Uterus (tissue), 4 donors: ENCODE data around the gene METTL6. TPM values are rescaled to one million over a fixed set of nuclear protein-coding genes. Genes with fewer than 3 reads are reported as not detected.
"Not testable (repeated sequence)": the region's sequence is repeated elsewhere in the genome, so short reads cannot be mapped to it uniquely, and the experiment has no call there.

Experiments used
- DNase-seq, 2 donors: peaks; one replicate each; pipeline ENCODE4 v3.0.0-alpha.2; 2019 to 2020
- H3K27ac ChIP-seq, 2 donors: fragments of 200-600 bp; sonication (generic); 1 replicate in 1 of 2; 2 replicates in 1 of 2; pipeline ENCODE4 v1.5.1; 2016 to 2018
- H3K27me3 ChIP-seq, 2 donors: fragments of 200-600 bp; sonication (generic); one replicate each; pipeline ENCODE4 v1.5.1; 2018 to 2019; ENCODE audit warnings: control low read depth in 1 of 2
- H3K36me3 ChIP-seq, 2 donors: fragments of 200-600 bp; sonication (generic); one replicate each; pipeline ENCODE4 v1.5.1; 2019; ENCODE audit warnings: control low read depth in 1 of 2
- H3K4me1 ChIP-seq, 2 donors: fragments of 200-600 bp; sonication (generic); one replicate each; pipeline ENCODE4 v1.5.1; 2018 to 2019; ENCODE audit warnings: control low read depth in 1 of 2
- H3K4me3 ChIP-seq, 2 donors: fragments of 200-600 bp; sonication (generic); 1 replicate in 1 of 2; 2 replicates in 1 of 2; pipeline ENCODE4 v1.5.1; 2018 to 2019; ENCODE audit warnings: mild to moderate bottlenecking in 1 of 2
- H3K9me3 ChIP-seq, 2 donors: fragments of 200-600 bp; sonication (generic); one replicate each; pipeline ENCODE4 v1.5.1; 2019; ENCODE audit warnings: control low read depth in 1 of 2
- CTCF ChIP-seq, 4 experiments: fragments of 200-600 bp in 2 of 4; fragments of 450-650 bp in 2 of 4; sonication (generic) in 2 of 4; IDR thresholded peaks; one replicate each; pipeline ENCODE4 v1.5.1; 2016 to 2019; ENCODE audit warnings: antibody characterized with exemption in 4 of 4, mild to moderate bottlenecking in 2 of 4, moderate library complexity in 1 of 4
- POLR2A ChIP-seq, 2 donors: fragments of 450-650 bp; IDR thresholded peaks; one replicate each; pipeline ENCODE4 v1.6.1; 2016; ENCODE audit warnings: antibody characterized with exemption in 2 of 2, mild to moderate bottlenecking in 1 of 2, moderate library complexity in 1 of 2
- intact Hi-C: fragments of 100-400 bp; cut with DNase I; formaldehyde crosslinking; loops from one replicate; pipeline ENCODE4 v1.15.1; 2023; ENCODE audit warnings: low total_unique reads
- total RNA-seq, 4 donors: library from RNA; depleted of rRNA in 3 of 4; stranded (reverse); fragments of >200 nt in 3 of 4; gene quantifications; one replicate each; pipeline versions ENCODE4 v1.1.0 to v1.2.4, GENCODE V29; 2014 to 2023
- donor health status: DM: yes; HTN: yes; CAD: no.

Gene METTL6
- total RNA-seq, 4 donors from 2014 or later: 2.0 to 61.7 (median 25.9) TPM

DNA sequence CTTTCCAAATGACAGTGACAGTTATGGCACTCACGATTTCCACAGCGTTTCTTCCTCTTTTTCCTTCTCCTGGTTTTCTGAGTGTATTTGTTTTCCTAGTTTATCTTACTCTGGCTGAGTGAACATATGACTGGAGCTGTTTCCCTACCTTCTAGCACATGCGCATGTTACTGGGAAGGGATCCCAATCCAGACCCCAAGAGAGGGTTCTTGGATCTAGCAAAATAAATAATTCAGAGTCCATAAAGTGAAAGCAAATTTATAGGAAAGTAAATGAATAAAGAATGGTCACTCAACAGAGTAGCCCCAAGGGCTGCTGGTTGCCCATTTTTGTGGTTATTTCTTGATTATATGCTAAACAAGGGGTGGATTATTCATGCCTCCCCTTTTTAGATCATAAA, 23.8 kb downstream of the METTL6 start:
- Histone ChIP-seq H3K36me3 (no peaks in the 10 kb centered on the region), H3K9me3 (no peaks in the 10 kb centered on the region), H3K4me3 (no peak overlapping the region), H3K27ac (no peak overlapping the region), H3K27me3 (no peaks in the 10 kb centered on the region), H3K4me1 (no peaks in the 10 kb centered on the region)
- DNase-seq: no peak
- intact Hi-C loops: no loop called here
- TF ChIP-seq POLR2A (IDR thresholded peaks at IDR 0.05) (no peak), CTCF (IDR thresholded peaks at IDR 0.05) (no peak)

DNA sequence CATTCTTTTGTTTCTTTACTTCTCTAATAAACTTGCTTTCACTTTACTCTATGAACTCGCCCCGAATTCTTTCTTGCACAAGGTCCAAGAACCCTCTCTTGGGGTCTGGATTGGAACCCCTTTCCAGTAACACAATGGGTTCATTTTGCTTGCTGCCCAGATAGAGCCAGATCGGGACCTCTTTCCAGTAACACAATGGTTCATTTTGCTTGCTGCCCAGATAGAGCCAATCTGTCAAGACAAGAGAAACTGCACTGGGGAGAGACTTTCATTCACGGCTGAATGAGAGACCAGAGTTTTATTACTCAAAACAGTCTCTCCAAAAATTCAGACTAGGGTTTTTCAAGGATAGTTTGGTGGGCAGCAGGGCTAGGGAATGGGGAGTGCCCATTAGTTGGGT, 25.4 kb downstream of the METTL6 start:
- H3K9me3 ChIP-seq: no peaks in the 10 kb centered on the region

DNA sequence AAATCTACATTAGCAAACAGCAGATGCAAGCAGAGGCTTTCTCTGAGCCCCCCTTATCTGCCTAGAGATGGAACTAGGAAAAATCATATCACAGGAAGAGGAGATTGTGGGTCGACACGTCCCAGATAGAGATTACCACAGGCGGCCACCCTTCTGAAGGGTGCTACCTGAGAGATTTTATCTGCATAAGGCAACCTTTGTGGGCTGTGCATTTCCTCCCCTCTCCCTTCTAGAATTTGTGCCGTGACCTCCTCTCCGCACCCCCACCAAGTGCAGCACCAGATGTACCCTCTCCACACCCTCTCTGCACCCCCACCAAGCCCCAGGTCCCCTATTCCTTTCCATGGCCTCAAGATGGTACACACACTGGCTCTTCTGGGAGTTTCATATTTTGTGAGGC, 27.4 kb downstream of the METTL6 start:
- no peak for DNase-seq
- no peak overlapping the region for H3K27ac ChIP-seq
- no peaks in the 10 kb centered on the region for H3K27me3 ChIP-seq
- intact Hi-C loops: no loop called here
- H3K4me3 ChIP-seq: no peak overlapping the region
- H3K4me1 ChIP-seq: no peaks in the 10 kb centered on the region
- H3K36me3 ChIP-seq: no peaks in the 10 kb centered on the region
- no peaks in the 10 kb centered on the region for H3K9me3 ChIP-seq
- no peak for TF ChIP-seq CTCF (IDR thresholded peaks at IDR 0.05)
- no peak for TF ChIP-seq POLR2A (IDR thresholded peaks at IDR 0.05)

More for the DNA sequence above, 25.4 kb downstream of the METTL6 start:
- intact Hi-C loops: no loop called here
- no peak for DNase-seq
- Histone ChIP-seq H3K36me3 (no peaks in the 10 kb centered on the region), H3K4me1 (no peaks in the 10 kb centered on the region), H3K27ac (no peak overlapping the region), H3K27me3 (no peaks in the 10 kb centered on the region), H3K4me3 (no peak overlapping the region)
- TF ChIP-seq CTCF (IDR thresholded peaks at IDR 0.05) (no peak), POLR2A (IDR thresholded peaks at IDR 0.05) (no peak)

DNA sequence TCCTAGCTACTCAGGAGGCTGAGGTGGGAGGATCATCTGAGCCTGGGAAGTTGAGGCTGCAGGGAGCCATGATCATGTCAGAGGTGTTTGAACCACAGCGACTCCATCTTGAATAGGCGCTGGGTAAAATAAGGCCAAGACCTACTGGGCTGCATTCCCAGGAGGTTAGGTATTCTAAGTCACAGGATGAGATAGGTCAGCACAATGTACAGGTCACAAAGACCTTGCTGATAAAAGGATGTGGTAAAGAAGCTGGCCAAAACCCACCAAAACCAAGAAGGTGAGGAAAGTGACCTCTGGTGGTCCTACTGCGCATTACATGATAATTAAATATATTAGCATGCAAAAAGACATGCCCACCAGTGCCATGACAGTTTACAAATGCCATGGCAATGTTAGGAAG, 28.6 kb downstream of the METTL6 start:
- H3K4me3 ChIP-seq, DNase-seq, H3K4me1 ChIP-seq, H3K36me3 ChIP-seq, H3K27me3 ChIP-seq, H3K9me3 ChIP-seq, intact Hi-C loops, H3K27ac ChIP-seq: not testable (repeated sequence)
- TF ChIP-seq CTCF (IDR thresholded peaks at IDR 0.05): peak in 3 of 4 experiments; percentile 8 to 42 (median 37)

- DNase-seq, H3K27me3 ChIP-seq, intact Hi-C loops, H3K4me1 ChIP-seq, H3K9me3 ChIP-seq, H3K4me3 ChIP-seq, H3K36me3 ChIP-seq, H3K27ac ChIP-seq: not testable (repeated sequence)
Observed at GRCh38 chr3:15393252-15393651, 34.1 kb downstream of the METTL6 start.

DNA sequence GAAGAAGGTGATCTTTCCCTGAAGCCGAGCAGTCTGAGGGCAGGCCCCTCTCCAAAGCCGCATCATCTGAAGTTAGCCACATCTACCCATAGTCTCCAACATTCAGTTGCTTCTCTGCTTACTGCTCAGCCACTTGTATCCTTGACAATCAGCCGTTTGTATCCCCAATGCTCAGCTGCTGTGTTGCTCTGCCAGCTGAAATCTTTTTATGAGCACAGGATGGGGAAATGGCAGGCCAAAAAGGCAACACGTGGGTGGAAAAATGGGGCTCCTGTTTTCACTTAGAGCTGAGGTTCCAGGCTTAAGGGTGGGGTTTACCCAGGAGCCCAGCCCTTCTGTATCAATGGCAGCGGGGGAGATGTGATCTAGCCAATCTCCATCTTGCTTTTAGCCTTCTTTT, 36.3 kb downstream of the METTL6 start:
- DNase-seq: no peak
- intact Hi-C loops: no loop called here
- no peaks in the 10 kb centered on the region for H3K4me1 ChIP-seq
- TF ChIP-seq POLR2A (IDR thresholded peaks at IDR 0.05): no peak
- H3K4me3 ChIP-seq: no peak overlapping the region
- H3K27ac ChIP-seq: no peak overlapping the region
- no peaks in the 10 kb centered on the region for H3K27me3 ChIP-seq
- peaks cover 0 to 10% of the 10 kb centered on the region in 2 donors for H3K9me3 ChIP-seq
- no peaks in the 10 kb centered on the region for H3K36me3 ChIP-seq
